ENCODE data around the gene UAP1.
A peak's percentile ranks its signal among the peaks of the same experiment; 100 is the strongest.

Gene UAP1

DNA sequence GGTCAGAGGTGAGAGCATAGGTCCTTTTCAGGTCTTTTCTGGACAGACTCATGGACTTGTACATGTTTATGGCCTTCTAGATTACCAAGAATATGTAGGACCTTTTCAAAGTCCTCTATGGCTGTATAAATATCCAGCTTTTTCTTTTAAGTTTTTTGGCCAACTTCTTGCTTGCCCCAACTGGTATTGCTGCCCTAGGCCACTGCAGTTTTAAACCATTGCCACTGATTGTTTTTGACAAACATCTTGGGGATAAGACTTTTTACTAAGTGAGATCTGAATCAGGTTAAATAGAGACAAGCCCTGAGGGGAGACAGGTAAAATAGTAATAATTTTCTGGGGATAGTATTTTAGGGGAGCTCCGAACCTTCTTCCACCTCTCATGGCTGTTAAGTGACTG is 56.0 kb downstream of the UAP1 start:
- DNase-seq (ENCODE audit: low spot score): no peak

DNA sequence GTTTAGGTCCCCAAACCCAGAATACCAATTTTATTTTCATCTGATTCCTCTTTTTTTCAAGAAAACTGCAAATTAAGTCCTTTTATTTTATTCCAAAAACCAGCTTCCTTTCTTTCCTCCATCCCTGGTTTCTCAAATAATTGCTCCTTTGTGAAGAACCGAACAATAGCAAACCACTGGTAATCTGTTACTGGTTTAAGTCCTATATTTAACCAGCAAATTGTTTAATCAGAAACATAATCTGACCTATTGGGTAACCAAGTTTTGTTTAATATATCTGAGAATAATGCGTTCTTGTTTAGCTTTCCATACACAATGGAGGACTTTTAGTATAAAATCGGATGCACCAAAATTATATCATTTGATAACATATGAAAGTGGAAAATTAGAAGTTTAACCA is 57.6 kb downstream of the UAP1 start:
- no peak for DNase-seq (ENCODE audit: low spot score)

DNA sequence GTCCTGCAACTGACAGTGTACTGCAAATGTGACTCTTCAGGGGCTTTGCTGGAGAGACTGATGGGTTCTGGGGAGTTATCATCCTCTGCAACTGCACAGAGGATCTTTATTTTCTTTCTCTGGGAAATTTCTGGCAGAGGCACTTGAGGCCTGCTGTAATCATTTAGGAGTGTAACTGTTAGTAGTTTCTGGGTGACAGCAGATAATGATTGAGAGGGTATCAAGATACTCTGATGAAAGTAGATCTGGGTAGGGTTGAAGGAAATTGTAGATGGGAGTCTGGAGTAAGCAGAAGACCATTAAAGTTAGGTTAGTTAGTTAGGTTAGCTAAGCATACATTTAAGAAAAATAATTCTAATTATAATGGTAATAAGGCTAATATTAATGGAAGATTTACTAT is 59.7 kb downstream of the UAP1 start:
- no peak for DNase-seq (ENCODE audit: low spot score)

DNA sequence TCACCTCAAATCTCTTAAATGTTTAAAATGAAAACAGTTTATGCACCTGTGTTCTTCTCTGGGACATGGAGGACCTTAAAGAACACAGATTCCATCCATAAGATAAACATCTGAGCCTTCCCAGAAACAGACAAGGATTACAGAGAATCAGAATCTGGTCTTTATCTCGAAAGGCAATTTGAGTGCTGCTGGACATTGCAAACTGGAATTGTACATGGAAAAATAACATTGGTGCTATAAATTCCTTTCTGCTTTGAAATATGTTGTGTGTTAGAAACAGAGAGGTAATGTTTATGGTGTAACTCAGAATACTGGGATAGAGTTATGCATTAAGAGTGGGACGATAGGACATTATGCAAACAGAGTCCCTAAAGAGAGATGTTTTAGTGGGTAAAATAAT is 64.2 kb downstream of the UAP1 start:
- DNase-seq (ENCODE audit: low spot score): no peak

DNA sequence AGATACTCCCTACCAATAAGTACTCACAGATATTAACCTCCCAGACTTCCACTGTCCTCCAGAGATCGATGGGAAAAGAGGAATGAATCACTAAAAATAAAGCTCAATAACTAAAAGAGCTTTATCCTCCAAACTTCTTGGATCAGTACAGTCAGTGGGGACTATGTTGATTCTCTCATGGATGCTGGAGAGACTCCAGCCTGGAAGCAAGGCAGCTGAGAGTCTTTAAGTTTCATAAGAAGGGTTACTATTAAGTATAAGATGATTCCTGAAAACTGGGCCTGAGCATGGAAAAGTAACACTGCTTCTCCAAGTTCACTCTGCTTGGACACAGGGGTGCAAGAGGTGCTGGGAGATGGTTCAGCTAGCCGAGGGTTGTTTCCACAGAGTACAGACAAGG is 64.6 kb downstream of the UAP1 start:
- DNase-seq (ENCODE audit: low spot score): no peak

DNA sequence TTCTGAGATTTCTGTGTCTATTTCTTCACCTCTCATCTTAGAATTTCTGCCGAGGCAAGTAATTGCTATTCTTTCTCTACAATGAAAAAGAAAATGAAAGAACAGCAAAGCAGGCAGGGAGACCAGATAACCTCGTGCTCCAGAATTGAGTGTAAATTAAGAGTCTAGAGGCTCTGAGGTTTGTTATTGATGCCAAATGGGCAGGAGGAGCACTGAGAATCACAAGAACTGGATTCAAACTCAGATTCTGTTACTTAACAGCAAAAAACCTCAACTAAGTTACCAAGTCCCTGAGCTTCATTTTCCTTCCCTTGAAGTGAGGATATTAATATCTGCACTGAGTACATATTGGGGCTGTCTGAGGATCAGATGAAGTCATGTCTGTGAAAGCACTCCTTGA is 65.2 kb downstream of the UAP1 start:
- no peak for DNase-seq (ENCODE audit: low spot score)

DNA sequence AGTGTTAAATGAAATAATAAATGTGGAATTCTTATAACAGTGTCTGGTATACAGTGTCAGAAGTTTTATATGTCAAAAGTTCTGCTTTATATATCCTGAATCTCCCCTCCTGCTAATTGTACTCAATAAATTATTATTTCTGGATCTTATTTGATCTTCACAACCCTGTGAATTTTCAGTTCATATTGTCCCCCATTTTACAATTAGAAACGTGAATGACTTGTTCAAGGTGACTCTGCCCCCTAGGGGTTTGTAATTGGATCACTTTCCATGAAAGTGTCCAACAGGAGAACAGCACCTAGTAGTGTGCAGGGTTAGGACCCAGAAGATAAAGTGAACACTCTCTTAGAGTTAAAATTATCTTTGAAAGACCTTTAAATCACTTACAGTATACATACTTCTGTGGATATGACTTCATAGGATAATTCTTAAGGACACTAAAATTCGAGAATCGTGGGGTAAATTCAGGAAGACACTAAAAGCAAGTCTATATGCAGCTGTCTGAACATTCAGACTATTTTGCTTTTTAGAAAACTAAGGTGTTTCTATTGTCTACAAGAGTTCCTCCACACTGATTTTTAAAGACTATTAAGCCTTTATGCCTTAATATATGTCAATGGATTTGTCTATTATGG is 66.3 kb downstream of the UAP1 start:
- DNase-seq (ENCODE audit: low spot score): peak; percentile 60

DNA sequence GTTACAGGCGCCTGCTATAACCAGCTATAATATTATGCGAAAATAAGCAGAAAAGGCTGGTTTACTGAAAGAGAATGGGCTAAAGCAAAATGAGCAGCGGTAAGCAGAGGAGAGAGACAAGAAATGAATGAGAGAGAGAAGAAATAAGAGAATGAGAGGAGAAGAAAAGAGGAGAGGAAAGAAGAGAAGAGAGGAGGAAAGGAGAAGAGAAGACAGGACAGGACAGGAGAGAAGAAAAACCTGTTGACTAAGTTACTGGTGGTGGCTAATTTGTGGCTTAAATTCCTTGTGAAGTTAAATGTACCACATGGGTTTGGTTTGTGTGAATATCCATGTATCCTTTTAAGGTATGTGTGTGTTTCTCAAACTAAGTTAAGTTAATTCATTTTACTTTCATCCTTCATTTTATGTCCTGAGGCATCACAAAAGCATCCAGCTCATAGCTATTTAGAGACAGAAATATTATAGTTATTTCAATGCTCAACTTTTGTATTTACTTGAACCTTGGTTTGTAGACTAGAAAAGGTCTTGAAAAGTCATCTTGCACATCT is 67.6 kb downstream of the UAP1 start:
- no peak for DNase-seq (ENCODE audit: low spot score)

DNA sequence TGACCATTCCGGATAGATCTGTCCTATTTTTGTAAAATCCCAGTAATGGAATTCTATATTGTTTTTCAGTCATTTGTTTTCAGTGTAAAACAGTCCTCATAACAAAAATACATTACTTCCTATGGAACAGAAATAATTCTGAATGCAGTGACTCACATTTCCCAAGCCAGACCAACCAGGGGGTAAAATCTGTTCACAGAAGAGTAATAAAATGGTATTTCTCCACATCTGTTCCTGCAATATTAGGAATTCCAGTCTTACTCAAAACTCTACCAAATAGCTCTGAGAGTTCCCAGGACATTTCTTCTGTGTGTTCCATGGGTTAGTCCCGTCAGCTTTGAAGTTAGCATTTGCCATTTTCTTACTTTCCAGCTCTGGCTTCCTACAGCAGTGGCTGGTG is 68.1 kb downstream of the UAP1 start:
- no peak for DNase-seq (ENCODE audit: low spot score)

DNA sequence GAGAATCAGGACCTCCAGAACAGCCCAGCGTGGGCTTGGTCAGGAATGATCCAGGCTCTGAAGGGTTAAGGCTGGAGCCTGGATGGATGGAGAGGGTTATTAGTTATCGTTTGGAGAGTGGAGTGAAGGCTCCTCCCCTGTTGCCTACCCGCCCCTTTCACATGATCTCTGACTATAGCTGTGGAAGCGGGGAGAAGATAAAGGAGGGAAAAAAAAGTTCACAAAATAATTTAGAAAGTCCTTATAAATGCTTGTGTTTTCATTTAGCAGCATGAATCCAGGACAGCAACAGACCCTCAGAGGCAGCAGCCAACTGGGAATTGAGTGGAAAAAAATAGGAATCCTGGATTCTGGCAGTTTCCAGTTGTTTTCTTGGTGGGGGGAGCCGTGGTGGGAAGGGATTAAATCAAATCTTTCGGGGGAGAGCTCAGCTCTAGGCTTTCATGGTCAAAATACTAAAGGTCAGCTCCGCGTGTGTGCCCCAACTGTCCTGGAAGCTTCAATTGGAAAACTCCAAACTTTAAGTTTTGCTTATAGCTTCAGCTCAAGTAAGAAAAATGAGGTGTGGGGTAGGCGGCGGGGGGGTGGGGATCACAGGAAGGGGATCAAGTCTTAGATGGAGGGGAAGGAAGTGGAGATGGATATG is 70.1 kb downstream of the UAP1 start:
- DNase-seq (ENCODE audit: low spot score): no peak

DNA sequence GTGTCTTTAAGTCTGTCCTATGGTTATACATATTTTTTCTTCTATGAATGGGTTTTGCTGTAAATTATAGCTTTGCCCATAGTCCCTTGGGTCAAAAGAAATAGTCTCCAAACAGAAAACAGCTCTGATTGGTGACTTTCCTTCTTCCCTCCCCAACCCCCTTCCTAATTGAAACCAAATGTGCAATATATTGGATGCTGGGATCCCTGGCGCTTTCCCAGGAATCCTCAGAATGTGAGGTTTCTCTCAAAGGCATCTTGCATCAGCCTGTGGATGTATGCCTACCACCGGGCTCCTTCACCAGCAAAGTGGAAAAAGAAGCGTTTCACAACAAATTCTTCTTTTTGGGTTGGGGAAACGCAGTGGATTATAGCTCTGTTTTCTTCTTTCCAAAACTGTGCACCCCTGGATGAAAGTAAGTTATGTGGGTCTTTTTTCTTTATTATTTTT is 70.7 kb downstream of the UAP1 start, which contains the start of gene DDR2:
DDR2 (plus strand) TSS at position 248 of the 450 bp plus-strand sequence. CDS start 86,600 bp downstream, outside the sequence.
- no peak for DNase-seq (ENCODE audit: low spot score)

DNA sequence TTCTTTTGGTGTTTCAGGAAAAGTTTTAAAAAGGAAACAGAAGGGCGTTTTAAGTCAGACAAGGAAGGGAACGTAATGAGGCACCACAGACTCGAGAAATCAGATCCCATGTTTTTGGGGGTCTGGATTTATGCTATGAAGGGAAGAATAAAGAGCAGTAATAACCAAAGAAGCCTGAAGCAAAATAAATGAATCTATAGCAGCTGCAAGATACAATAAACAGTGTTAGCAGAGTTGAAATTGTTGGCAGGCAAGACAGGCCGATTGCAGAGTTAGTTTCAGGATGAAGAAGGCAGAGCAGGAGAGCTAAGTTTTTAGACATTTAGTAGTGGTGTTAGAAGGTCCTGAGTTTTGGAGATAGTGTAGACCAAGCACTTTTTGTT is 71.2 kb downstream of the UAP1 start:
- DNase-seq (ENCODE audit: low spot score): no peak

DNA sequence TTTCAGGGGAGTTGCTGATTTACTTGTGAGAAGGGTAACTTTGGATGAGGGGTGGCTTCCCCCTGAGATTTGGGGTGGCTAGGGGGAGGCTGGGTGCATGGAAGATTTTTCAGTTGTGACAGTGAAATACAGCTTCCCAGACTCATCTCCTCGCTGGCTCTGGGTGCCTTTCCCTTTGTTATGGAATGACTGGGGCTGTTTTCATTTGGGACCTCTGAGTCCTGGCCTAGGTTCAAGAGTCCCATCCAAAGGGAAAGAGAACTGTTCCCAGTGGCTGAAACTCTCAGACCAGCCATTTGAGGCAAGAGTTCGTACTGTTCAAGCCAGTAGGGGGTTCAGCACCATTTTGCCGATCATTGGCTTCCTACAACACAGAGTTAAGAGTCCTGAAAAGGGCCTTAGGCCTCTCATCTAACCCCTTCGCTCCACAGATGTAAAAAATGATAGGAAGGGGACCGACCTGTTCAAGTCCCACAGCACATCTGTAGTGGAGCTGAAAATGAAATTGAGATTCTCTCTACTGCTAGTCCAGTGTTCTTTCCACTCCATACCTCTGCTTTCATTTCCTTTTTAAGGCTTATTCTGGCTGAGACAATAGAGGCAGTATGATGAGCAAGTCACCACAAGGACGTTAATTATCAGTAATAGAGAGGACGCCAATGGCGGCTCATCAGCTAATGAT is 71.7 kb downstream of the UAP1 start:
- DNase-seq (ENCODE audit: low spot score): no peak

DNA sequence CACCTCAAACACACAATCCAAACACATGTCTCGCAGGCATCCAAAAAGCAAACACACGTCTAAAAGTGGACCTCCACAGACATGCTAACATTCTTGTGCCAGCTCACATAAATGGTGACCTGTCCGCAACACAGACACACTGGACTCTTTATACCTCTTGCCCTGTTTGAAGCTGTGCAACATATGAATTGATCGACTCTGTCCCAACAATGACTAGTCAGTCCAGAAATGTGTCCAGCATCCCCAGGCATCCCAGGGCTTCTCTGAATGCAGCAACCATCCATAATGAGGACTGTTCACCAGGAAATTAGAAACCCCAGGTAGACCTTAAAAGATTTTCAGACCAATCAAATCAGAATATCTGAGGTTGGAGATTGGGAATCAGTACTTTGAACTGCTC is 73.9 kb downstream of the UAP1 start:
- DNase-seq (ENCODE audit: low spot score): no peak

DNA sequence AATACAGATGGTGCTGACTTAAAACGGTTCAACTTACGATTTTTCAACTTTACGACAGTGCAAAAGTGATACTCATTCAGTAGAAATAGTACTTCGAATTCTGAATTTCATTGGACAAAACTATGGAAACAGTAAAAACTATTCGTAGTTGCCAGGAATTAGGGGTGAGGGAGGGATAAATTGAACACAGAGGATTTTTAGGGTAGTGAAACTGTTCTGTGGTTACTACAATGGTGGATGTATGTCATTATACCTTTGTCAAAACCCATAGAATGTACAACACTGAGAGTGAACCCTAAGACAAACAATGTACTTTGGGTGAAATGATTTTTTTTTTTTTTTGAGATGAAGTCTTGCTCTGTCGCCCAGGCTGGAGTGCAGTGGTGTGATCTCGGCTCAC is 78.2 kb downstream of the UAP1 start:
- DNase-seq (ENCODE audit: low spot score): no peak

DNA sequence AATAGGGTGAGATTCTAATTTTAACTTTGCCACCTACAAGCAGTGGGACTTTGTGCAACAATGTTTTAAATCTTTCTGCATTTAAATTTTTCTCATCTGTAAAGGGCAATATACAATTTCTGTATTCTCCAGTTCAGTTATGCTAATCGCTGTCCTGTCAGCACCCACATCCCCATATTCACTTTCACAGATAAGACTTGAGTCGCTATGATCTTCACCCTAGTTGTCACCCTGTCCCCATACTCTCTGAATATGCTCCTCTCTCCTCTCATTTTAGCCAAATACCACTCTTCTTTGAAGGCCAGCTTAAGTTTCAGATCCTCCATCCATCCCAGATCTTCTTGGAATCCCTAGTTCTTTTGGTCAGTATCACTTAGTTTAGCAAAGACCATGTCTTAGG is 79.6 kb downstream of the UAP1 start:
- DNase-seq (ENCODE audit: low spot score): no peak

DNA sequence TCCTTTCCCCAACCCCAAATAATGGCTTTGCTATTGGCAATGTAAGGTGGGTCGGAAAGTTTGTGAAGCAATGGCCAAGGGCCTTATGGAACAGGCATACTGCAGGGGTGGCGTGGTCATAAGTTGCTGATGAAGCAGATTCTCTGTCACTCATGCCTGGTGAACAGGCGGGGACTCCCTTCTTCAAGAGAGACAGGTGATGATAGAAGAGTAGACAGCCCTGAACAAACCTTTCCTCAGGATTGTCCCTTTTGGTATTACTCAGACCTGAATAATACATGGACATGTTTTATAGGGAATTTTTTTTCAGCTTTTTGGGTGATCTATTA is 83.4 kb downstream of the UAP1 start:
- no peak for DNase-seq (ENCODE audit: low spot score)

DNA sequence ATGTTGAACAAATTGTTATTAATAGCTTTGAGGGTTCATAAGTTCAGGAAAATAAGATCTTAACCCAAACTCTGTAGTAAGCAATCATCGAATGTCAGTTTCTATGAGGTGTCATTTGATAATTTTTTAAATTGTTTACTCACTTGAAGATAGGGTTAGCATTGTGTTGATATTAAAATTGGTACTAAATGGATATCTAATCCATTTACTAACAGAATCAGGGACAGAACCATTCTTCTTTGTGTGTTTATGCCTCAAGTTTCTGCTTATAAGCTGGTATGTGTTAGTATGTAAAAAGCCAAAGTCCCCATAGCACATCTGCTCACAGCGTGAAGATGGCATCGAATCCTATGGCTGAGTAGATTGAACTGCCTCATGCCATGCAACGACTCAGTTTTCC is 84.1 kb downstream of the UAP1 start:
- no peak for DNase-seq (ENCODE audit: low spot score)

DNA sequence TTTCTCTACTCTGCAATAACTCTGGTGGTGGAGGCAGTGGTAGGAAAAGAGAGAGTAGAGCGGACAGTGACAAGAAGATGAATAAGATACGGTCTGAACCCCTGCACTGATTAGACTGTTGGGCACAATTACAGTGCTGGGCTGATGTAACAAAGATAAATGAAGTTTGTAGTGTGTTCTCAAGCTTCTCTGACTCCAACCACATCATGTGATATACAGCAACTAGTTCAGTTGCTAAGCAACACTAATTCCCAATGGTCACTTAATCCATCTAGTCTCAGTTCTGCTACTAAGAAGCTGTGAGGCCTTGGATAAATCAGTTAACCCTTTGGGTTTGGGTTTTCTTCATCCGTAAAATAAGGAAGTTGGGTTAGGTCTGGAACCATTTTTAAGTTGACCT is 88.1 kb downstream of the UAP1 start:
- DNase-seq (ENCODE audit: low spot score): no peak
